Measurements from ENCODE around the gene ZBTB9.
"Not testable (repeated sequence)": the region's sequence is repeated elsewhere in the genome, so short reads cannot be mapped to it uniquely, and the experiment has no call there.

- not testable (repeated sequence) for TF ChIP-seq CTCF (IDR thresholded peaks at IDR 0.05 in 4 of 5, conservative IDR thresholded peaks at IDR 0.05 in 1 of 5); POLR2A (IDR thresholded peaks at IDR 0.05)
Measured at GRCh38 chr6:33482620-33483019, 28.2 kb downstream of the ZBTB9 start.

Measured in gastrocnemius medialis (tissue), 4 donors.